Natural killer cell treated with Interleukin-12 subunit alpha and Interleukin-12 subunit beta and Interleukin-15 and Interleukin-18, amount 100 ng/mL, for 72 hours (primary cell): ENCODE data around the gene CLASP1. TPM values are rescaled to one million over a fixed set of nuclear protein-coding genes. Genes with fewer than 3 reads are reported as not detected.
"Not testable (repeated sequence)": the region's sequence is repeated elsewhere in the genome, so short reads cannot be mapped to it uniquely, and the experiment has no call there.

ENCODE experiments used
- ATAC-seq, 2 donors: fragments of 150-1000 bp; cut with Tn5 transposase in 1 of 2; sonication (Bioruptor Pico), chemical (Tn5 transposase) in 1 of 2; 2 replicates each; pipeline ENCODE4 v1.10.0; 2021
- DNase-seq: peaks from one replicate; pipeline ENCODE4 v3.0.0; 2022; ENCODE audit warnings: low spot score
- H3K27ac Mint-ChIP-seq, 2 donors: 1 replicate in 1 of 2; 2 replicates in 1 of 2; pipeline ENCODE4 v1.8.0; 2022; ENCODE audit warnings: mixed read lengths in 2 of 2, mild to moderate bottlenecking in 1 of 2, moderate library complexity in 1 of 2
- H3K27me3 Mint-ChIP-seq, 2 donors: 1 replicate in 1 of 2; 2 replicates in 1 of 2; pipeline ENCODE4 v1.8.0; 2022; ENCODE audit warnings: mixed read lengths in 2 of 2
- H3K36me3 Mint-ChIP-seq: one replicate; pipeline ENCODE4 v1.8.0; 2022; ENCODE audit warnings: mixed read lengths
- H3K4me1 Mint-ChIP-seq, 2 donors: 1 replicate in 1 of 2; 2 replicates in 1 of 2; pipeline ENCODE4 v1.8.0; 2022; ENCODE audit warnings: low read depth in 2 of 2, mixed read lengths in 2 of 2, mild to moderate bottlenecking in 1 of 2
- H3K4me3 Mint-ChIP-seq: one replicate; pipeline ENCODE4 v1.8.0; 2022; ENCODE audit warnings: mixed read lengths
- H3K9me3 Mint-ChIP-seq: 2 replicates; pipeline ENCODE4 v1.8.0; 2022; ENCODE audit warnings: mixed read lengths
- total RNA-seq, 2 donors: library from RNA; stranded (reverse); gene quantifications; one replicate each; pipeline ENCODE4 v1.2.3, GENCODE V29; 2022

The CLASP1 gene
- total RNA-seq, 2 donors from 2014 or later = 88.6 to 121 TPM

GRCh38 chr2:121456325-121456724, 192.9 kb downstream of the CLASP1 start:
- Mint-ChIP-seq H3K4me1 (peaks cover 0 to 3% of the 10 kb centered on the region in 2 donors), H3K27me3 (no peaks in the 10 kb centered on the region), H3K9me3 (no peaks in the 10 kb centered on the region), H3K4me3 (no peak overlapping the region), H3K36me3 (peaks cover 11% of the 10 kb centered on the region), H3K27ac (peak overlapping the region in 1 of 2 donors; percentile 7)
- DNase-seq (no peak), ATAC-seq (no peak)

GRCh38 chr2:121455446-121455845, 193.8 kb downstream of the CLASP1 start:
- Mint-ChIP-seq H3K27me3 (no peaks in the 10 kb centered on the region), H3K27ac (peak overlapping the region in 1 of 2 donors; percentile 7), H3K4me1 (peaks cover 0 to 3% of the 10 kb centered on the region in 2 donors), H3K36me3 (peaks cover 11% of the 10 kb centered on the region), H3K9me3 (no peaks in the 10 kb centered on the region), H3K4me3 (no peak overlapping the region)
- DNase-seq = no peak
- no peak for ATAC-seq

DNA sequence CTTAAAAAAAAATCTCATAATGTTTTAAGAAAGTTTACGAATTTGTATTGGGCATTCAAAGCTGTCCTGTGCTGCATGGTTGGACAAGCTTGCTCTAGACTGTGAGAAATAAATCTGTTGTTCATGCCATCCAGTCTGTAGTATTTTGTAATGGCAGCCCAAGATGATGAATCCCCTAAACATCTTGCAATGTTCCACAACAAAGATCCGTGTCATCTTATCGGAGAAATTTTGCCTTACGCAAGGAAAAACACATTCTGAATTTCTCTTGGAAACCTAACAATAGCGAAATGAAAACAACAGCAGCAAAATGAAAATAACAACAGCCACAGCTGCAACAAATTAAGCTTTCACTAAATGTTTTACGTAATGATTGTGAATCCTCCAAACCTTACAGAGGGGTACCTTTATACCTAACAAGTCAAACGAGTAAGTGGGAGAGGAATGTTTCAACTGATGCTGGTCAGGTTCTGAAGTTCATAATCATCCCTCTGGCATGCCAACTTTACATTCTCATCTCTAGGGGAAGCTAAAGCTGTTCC, 194.6 kb downstream of the CLASP1 start:
- H3K9me3 Mint-ChIP-seq = no peaks in the 10 kb centered on the region
- H3K27ac Mint-ChIP-seq = no peak overlapping the region
- ATAC-seq (no peak), DNase-seq (no peak)
- no peaks in the 10 kb centered on the region for H3K27me3 Mint-ChIP-seq
- H3K36me3 Mint-ChIP-seq = peaks cover 8% of the 10 kb centered on the region
- no peak overlapping the region for H3K4me3 Mint-ChIP-seq
- H3K4me1 Mint-ChIP-seq = peaks cover 0 to 3% of the 10 kb centered on the region in 2 donors

DNA sequence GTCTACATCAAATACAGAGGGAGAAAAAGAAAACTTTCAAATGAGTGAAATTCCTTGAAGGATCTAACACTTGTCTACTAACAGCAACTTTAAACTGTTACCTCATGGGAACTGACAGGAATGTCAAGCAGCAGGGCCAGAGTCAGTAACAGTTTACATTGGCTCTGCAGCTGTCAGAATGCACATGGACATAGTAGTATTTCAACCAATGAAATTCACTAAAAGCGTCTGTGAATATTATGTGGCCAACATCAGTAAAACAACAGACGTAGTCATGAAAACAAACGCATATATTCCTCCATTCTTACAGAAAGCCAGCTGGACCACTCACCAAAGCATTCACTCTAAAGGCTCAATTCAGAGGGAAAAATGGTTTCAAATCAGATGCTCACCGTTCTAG, 197.9 kb downstream of the CLASP1 start:
- Mint-ChIP-seq H3K4me1 (no peaks in the 10 kb centered on the region), H3K4me3 (no peak overlapping the region), H3K27ac (no peak overlapping the region), H3K27me3 (no peaks in the 10 kb centered on the region), H3K36me3 (peaks cover 24% of the 10 kb centered on the region), H3K9me3 (no peaks in the 10 kb centered on the region)
- ATAC-seq = no peak
- no peak for DNase-seq

DNA sequence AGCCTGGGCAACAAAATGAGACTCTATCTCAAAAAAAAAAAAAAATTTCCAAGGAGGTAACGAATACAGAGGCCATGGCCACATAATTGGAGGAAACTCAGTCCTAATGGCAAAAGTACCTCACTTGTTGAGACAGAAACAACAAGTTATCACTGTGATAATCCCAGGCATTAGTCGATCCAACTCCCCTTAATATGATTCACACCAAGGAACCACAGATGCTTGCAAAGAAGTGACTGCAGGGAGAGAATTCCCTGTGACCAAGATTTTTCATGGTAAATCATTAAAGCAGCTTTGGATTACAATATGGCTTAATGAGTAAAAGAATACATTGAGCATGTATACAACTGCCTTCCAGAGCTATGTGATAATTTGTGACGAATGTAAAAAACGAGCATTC, 199.0 kb downstream of the CLASP1 start:
- Mint-ChIP-seq H3K4me1 (no peaks in the 10 kb centered on the region), H3K9me3 (no peaks in the 10 kb centered on the region), H3K36me3 (peaks cover 28% of the 10 kb centered on the region), H3K4me3 (no peak overlapping the region), H3K27me3 (no peaks in the 10 kb centered on the region), H3K27ac (no peak overlapping the region)
- ATAC-seq (no peak), DNase-seq (no peak)

DNA sequence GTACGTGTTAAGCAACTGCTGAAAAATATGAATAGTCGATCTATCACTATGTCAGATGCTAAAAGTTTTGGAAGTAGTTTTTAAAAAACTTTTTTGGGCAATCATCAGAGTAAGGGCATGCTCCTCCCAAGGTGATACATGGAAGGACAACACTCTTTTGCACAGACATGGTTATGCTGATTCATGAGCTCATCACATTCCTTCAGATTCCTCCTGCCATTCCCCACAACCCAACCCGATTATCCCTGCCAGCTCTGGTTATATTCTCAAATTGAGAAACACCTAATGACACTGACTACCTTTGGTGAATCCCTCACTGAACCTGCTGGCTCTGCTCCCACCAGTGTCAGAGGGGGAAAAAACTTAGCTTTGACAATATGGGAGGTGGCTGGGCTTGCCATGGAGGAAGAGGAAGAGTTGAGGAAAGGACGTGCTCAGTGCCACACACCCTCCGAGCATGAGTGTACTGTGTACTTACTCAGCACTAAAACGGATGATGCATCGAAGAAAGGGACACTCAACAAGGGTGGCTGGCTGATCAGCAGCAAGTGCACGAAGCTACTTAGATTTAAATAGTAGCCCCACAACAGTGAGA, 202.5 kb downstream of the CLASP1 start:
- ATAC-seq = no peak
- no peak for DNase-seq
- H3K4me3 Mint-ChIP-seq = no peak overlapping the region
- H3K27ac Mint-ChIP-seq = no peak overlapping the region
- peaks cover 46% of the 10 kb centered on the region for H3K36me3 Mint-ChIP-seq
- H3K4me1 Mint-ChIP-seq = peaks cover 0 to 3% of the 10 kb centered on the region in 2 donors
- H3K27me3 Mint-ChIP-seq = no peaks in the 10 kb centered on the region
- no peaks in the 10 kb centered on the region for H3K9me3 Mint-ChIP-seq

- no peak overlapping the region for H3K4me3 Mint-ChIP-seq
- no peak overlapping the region for H3K27ac Mint-ChIP-seq
- H3K27me3 Mint-ChIP-seq = no peaks in the 10 kb centered on the region
- no peaks in the 10 kb centered on the region for H3K9me3 Mint-ChIP-seq
- no peak for ATAC-seq
- peaks cover 0 to 3% of the 10 kb centered on the region in 2 donors for H3K4me1 Mint-ChIP-seq
- H3K36me3 Mint-ChIP-seq = peaks cover 42% of the 10 kb centered on the region
- no peak for DNase-seq
Measured at GRCh38 chr2:121442889-121443288, 206.4 kb downstream of the CLASP1 start.

GRCh38 chr2:121438290-121438689, 211.0 kb downstream of the CLASP1 start:
- not testable (repeated sequence) for H3K4me3 Mint-ChIP-seq, DNase-seq, ATAC-seq, H3K27ac Mint-ChIP-seq, H3K9me3 Mint-ChIP-seq, H3K4me1 Mint-ChIP-seq, H3K27me3 Mint-ChIP-seq, H3K36me3 Mint-ChIP-seq

DNA sequence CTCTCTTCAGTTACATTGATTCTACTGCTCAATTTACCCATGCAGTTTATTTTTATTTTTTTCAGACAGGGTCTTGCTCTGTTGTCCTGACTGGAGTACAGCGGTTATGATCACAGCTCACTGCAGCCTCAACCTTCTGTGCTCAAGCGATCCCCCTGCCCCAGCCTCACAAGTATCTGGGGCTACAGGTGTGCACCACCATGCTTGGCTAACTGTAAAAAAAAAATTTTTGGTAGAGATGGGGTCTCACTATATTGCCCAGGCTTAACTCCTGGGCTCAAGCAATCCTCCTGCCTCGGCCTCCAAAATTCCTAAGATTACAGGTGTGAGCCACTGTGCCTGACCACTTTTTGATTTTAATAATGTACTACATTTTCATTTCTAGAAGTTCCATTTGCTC, 212.3 kb downstream of the CLASP1 start:
- H3K4me3 Mint-ChIP-seq = no peak overlapping the region
- peaks cover 6% of the 10 kb centered on the region for H3K36me3 Mint-ChIP-seq
- H3K9me3 Mint-ChIP-seq = no peaks in the 10 kb centered on the region
- H3K27me3 Mint-ChIP-seq = no peaks in the 10 kb centered on the region
- H3K27ac Mint-ChIP-seq = no peak overlapping the region
- ATAC-seq = no peak
- DNase-seq = no peak
- no peaks in the 10 kb centered on the region for H3K4me1 Mint-ChIP-seq

DNA sequence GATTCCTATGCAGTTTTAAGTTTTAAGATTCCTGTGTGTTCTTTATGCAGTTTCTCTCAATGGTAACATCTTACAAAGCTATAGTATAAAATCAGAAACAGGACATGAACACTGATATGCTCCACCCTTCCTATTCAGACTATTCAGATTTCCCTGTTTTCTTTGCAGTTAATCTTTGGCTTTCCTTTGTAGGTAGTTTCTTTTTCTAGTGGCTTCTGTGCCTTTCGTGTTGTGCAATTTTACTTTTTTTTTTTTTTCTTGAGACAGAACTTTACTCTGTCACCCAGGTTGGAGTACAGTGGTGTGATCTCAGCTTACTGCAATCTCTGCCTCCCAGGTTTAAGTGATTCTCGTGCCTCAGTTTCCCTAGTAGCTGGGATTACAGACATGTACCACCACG, 213.5 kb downstream of the CLASP1 start:
- ATAC-seq = no peak

GRCh38 chr2:121431214-121431613, 218.0 kb downstream of the CLASP1 start:
- no peaks in the 10 kb centered on the region for H3K27me3 Mint-ChIP-seq
- H3K36me3 Mint-ChIP-seq = peaks cover 6% of the 10 kb centered on the region
- no peaks in the 10 kb centered on the region for H3K4me1 Mint-ChIP-seq
- ATAC-seq (no peak), DNase-seq (no peak)
- H3K4me3 Mint-ChIP-seq = no peak overlapping the region
- no peak overlapping the region for H3K27ac Mint-ChIP-seq
- H3K9me3 Mint-ChIP-seq = no peaks in the 10 kb centered on the region

More for the DNA sequence above, 213.5 kb downstream of the CLASP1 start:
- Mint-ChIP-seq H3K36me3 (peaks cover 6% of the 10 kb centered on the region), H3K27me3 (no peaks in the 10 kb centered on the region), H3K4me1 (no peaks in the 10 kb centered on the region), H3K27ac (no peak overlapping the region), H3K4me3 (no peak overlapping the region), H3K9me3 (no peaks in the 10 kb centered on the region)
- no peak for DNase-seq

DNA sequence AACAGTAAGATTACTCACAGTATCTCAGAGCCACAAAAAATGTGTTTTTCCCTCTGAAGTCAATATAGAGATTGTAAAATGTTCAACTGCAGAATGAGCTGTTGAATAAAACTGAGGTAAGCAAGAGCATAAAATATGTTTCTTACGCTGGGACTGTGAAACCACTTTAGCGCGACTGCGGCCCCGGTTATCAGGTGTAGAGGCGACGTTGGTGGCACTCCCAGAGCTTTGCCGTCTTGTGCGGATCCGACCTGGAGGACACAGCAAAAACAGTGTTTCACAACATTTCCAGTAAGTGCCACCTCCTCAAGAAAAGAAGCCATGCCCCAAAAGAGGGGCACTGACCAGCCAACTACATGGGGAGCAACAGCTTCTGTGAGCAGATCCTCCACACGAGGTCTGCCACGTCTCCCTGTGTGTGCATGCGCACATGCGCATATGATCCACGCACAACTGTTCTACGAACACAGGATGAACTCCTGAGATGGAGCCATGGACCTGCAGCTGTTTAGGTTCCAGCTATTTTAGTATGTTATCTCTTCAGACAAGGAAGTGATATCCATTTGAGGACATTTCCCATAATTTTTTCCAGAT, 219.2 kb downstream of the CLASP1 start:
- DNase-seq = no peak
- Mint-ChIP-seq H3K36me3 (peaks cover 9% of the 10 kb centered on the region), H3K9me3 (no peaks in the 10 kb centered on the region), H3K27me3 (no peaks in the 10 kb centered on the region), H3K4me1 (no peaks in the 10 kb centered on the region), H3K27ac (no peak overlapping the region), H3K4me3 (no peak overlapping the region)
- no peak for ATAC-seq

DNA sequence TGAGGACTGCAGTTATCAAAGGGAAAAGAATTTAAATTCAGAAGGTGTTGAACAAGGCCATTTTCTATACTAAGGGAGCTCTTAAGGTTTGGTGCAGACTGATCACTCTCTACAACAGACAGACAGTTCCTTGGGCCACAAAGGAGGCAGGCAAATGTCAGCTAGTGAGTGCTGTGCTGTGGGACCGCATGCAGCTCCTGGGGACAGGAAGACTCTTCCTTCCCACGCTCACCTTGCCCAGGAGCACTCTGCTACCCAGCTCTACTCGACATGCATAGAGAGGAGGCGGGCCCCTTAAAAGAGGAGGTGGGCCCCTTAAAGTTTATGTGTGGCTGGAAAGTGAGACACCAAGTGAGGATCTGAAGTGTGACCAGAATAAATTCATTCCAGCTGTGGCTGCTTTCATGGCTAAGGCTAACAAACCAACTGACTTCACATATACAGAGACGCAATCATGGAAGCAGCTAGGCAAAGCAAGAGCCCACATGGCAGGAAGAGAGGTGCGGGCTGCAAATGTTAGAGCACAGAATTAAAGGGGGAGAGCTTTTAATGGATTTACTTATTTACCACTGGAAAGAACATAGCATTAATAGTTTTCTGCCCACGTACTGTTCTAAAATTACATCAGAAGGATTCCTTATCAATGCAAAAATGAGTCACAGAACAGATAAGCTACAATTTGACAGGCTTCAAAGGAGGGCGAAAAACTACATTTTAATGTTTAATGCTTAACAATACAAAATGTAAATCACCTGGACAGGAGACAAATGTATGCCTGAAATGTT, 220.0 kb downstream of the CLASP1 start:
- no peak overlapping the region for H3K27ac Mint-ChIP-seq
- H3K9me3 Mint-ChIP-seq = no peaks in the 10 kb centered on the region
- peaks cover 9% of the 10 kb centered on the region for H3K36me3 Mint-ChIP-seq
- H3K4me1 Mint-ChIP-seq = no peaks in the 10 kb centered on the region
- no peak overlapping the region for H3K4me3 Mint-ChIP-seq
- no peaks in the 10 kb centered on the region for H3K27me3 Mint-ChIP-seq
- DNase-seq (no peak), ATAC-seq (no peak)

DNA sequence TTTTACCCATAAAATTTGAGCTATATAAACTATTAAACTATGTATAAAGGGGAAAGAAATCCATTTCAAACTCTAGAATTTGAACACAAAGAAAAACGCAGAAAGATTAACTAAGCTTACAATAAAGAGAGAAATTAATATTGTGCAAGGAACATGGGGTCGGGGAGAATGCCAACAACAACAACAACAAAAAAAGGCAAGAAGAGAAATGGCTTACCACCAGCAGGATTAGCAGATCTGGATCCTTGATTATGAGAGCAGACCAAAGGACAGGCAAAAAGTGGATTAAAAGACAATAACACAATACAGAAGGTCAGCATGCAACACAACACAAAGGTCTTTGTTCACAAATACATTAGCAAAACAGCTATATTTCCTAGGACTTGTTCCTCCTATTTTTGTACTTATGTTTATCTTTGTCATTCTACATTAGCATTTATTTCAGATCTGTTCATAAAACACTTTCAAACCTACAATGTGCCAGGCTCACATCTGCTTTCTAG, 222.0 kb downstream of the CLASP1 start:
- no peak for ATAC-seq

More for the DNA sequence above, 222.0 kb downstream of the CLASP1 start:
- Mint-ChIP-seq H3K27ac (no peak overlapping the region), H3K27me3 (no peaks in the 10 kb centered on the region), H3K36me3 (peaks cover 14% of the 10 kb centered on the region), H3K9me3 (no peaks in the 10 kb centered on the region), H3K4me1 (peaks cover 0 to 4% of the 10 kb centered on the region in 2 donors), H3K4me3 (no peak overlapping the region)
- DNase-seq = no peak
